Loucy (cell line): ENCODE data around the gene SCAMP4.

ENCODE experiments used
- H2AFZ ChIP-seq: fragments of 200-600 bp; sonication (generic); 2 replicates; pipeline ENCODE4 v1.6.0; 2016; ENCODE audit warnings: antibody characterized with exemption, mild to moderate bottlenecking, low read length, moderate library complexity
- H3F3A ChIP-seq: fragments of 200-600 bp; 2 replicates; pipeline ENCODE4 v1.6.0; 2016; ENCODE audit warnings: antibody characterized with exemption, low read depth, mild to moderate bottlenecking
- H3K27me3 ChIP-seq: fragments of 200-600 bp; sonication (generic); 2 replicates; pipeline ENCODE4 v1.6.1; 2014; ENCODE audit warnings: low read length, mild to moderate bottlenecking; ENCODE audit not compliant: insufficient read depth, poor library complexity, severe bottlenecking
- H3K36me3 ChIP-seq: fragments of 200-600 bp; sonication (generic); 2 replicates; pipeline ENCODE4 v1.6.1; 2016; ENCODE audit warnings: low read length; ENCODE audit not compliant: insufficient read depth
- H3K4me1 ChIP-seq: fragments of 200-600 bp; sonication (generic); 2 replicates; pipeline ENCODE4 v1.5.1; 2014; ENCODE audit warnings: low read length, mild to moderate bottlenecking; ENCODE audit not compliant: insufficient read depth, poor library complexity, severe bottlenecking
- H3K4me2 ChIP-seq: fragments of 200-600 bp; sonication (generic); 2 replicates; pipeline ENCODE4 v1.6.0; 2014; ENCODE audit warnings: antibody characterized with exemption, low read length, low read depth, mild to moderate bottlenecking; ENCODE audit not compliant: poor library complexity, severe bottlenecking
- H3K4me3 ChIP-seq: fragments of 200-600 bp; sonication (generic); 2 replicates; pipeline ENCODE4 v1.5.1; 2014; ENCODE audit warnings: low read length, mild to moderate bottlenecking, mixed read lengths; ENCODE audit not compliant: poor library complexity, severe bottlenecking
- H3K79me2 ChIP-seq: fragments of 200-600 bp; sonication (generic); 2 replicates; pipeline ENCODE4 v1.6.1; 2014; ENCODE audit warnings: low read length; ENCODE audit not compliant: insufficient read depth
- H3K9ac ChIP-seq: fragments of 200-600 bp; sonication (generic); 2 replicates; pipeline ENCODE4 v1.6.0; 2014; ENCODE audit warnings: mild to moderate bottlenecking, low read depth, low read length, moderate library complexity; ENCODE audit not compliant: poor library complexity, severe bottlenecking
- H3K9me2 ChIP-seq: fragments of 200-600 bp; sonication (generic); replicated peaks from 2 replicates; pipeline ENCODE4 v1.6.1; 2016; ENCODE audit warnings: low read depth, low read length, mixed read lengths
- H3K9me3 ChIP-seq: fragments of 200-600 bp; sonication (generic); 2 replicates; pipeline ENCODE4 v1.6.1; 2014; ENCODE audit warnings: mild to moderate bottlenecking, antibody characterized with exemption, low read length, low read depth; ENCODE audit not compliant: insufficient read depth
- H4K20me1 ChIP-seq: fragments of 200-600 bp; sonication (generic); 2 replicates; pipeline ENCODE4 v1.6.0; 2014; ENCODE audit warnings: antibody characterized with exemption, low read length, mild to moderate bottlenecking; ENCODE audit not compliant: insufficient read depth, poor library complexity, severe bottlenecking
- EZH2phosphoT487 ChIP-seq: fragments of 200-600 bp; IDR thresholded peaks from 2 replicates; pipeline ENCODE4 v1.6.1; 2018; ENCODE audit warnings: antibody characterized with exemption, mild to moderate bottlenecking, moderate library complexity, borderline replicate concordance
- TF ChIP-seq, protein P1 (sequence below): fragments of 200-600 bp; sonication (generic); conservative IDR thresholded peaks from 2 replicates; pipeline ENCODE4 v1.5.1; 2014; ENCODE audit warnings: mild to moderate bottlenecking, antibody characterized with exemption, low read length

The SCAMP4 gene

DNA sequence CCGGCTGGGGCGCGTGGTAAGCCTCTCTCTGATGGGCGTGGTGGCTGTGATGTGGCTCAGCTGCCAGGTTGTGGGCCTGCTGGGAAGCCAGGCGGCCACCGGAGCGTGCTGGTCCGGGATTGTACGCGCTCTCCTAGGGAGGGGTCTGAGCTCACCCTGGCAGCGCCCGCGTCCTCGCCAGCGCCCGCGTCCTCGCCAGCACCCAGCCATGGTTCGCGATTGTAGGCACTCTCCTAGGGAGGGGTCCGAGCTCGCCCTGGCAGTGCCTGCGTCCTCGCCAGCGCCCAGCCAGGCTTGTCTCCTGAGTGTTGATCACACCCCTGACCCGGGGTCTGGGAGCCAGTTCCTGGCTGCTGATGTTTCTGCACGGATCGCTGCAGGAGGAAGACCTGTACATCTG, 13.8 kb downstream of the SCAMP4 start:
- no peaks in the 10 kb centered on the region for H3K4me1 ChIP-seq
- H3K9ac ChIP-seq: no peak overlapping the region
- H3K4me2 ChIP-seq: no peak overlapping the region
- H3K36me3 ChIP-seq: peaks cover 4% of the 10 kb centered on the region; the same call in 1 of the 2 replicates
- H4K20me1 ChIP-seq: no peaks in the 10 kb centered on the region
- H3K27me3 ChIP-seq: no peaks in the 10 kb centered on the region
- no peak overlapping the region for H3K4me3 ChIP-seq
- no peaks in the 10 kb centered on the region for H3K9me3 ChIP-seq
- H2AFZ ChIP-seq: no peak overlapping the region
- no peaks in the 10 kb centered on the region for H3F3A ChIP-seq
- no peaks in the 10 kb centered on the region for H3K9me2 ChIP-seq
- TF ChIP-seq EZH2phosphoT487: no peak
- TF ChIP-seq, protein P1, sequence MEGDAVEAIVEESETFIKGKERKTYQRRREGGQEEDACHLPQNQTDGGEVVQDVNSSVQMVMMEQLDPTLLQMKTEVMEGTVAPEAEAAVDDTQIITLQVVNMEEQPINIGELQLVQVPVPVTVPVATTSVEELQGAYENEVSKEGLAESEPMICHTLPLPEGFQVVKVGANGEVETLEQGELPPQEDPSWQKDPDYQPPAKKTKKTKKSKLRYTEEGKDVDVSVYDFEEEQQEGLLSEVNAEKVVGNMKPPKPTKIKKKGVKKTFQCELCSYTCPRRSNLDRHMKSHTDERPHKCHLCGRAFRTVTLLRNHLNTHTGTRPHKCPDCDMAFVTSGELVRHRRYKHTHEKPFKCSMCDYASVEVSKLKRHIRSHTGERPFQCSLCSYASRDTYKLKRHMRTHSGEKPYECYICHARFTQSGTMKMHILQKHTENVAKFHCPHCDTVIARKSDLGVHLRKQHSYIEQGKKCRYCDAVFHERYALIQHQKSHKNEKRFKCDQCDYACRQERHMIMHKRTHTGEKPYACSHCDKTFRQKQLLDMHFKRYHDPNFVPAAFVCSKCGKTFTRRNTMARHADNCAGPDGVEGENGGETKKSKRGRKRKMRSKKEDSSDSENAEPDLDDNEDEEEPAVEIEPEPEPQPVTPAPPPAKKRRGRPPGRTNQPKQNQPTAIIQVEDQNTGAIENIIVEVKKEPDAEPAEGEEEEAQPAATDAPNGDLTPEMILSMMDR: no peak
- no peaks in the 10 kb centered on the region for H3K79me2 ChIP-seq

DNA sequence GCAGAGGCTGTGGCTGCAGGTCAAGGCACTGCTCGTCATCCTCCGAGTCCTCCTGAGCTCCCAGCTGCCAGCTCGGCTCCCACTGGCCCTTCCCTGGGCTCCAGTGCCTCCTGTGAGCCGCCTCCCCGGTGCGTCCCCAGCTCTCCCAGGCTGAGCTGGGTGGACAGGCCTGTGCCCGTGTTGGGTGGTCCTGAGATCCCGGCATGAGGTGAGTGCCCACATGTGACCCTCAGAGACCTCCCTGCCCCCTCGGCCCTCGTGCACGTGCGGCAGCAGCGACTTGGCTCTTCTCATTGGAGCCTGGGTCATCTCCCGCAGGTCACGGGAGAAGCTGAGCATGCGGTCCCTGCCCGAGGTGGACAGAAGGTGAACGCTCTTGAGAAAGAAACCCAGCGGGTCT, 15.4 kb downstream of the SCAMP4 start:
- Histone ChIP-seq H4K20me1 (no peaks in the 10 kb centered on the region), H3K36me3 (peaks cover 4% of the 10 kb centered on the region; the same call in 1 of the 2 replicates)

DNA sequence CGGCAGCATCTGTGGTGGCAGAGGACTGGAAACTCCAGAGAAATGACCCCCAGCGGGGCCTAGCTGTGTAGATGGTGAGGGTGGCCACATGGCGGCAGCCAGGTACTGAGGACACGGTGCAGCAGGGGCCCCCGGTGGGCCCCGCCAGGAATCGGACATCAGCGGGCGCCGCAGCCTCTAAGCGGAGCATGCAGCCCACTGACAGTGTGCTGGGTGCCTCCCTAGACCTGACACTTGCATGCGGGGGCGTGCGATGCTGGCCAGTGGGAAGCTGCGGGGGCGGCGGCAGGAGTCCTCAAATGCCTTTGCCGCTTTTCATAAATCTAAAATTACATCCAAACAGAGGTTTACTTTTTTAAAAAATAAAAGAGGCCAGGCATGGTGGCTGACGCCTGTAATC, 16.1 kb downstream of the SCAMP4 start:
- no peaks in the 10 kb centered on the region for H3F3A ChIP-seq
- H3K9me2 ChIP-seq: no peaks in the 10 kb centered on the region
- TF ChIP-seq, protein P1: no peak
- no peak for TF ChIP-seq EZH2phosphoT487
- no peaks in the 10 kb centered on the region for H4K20me1 ChIP-seq
- H3K36me3 ChIP-seq: peaks cover 4% of the 10 kb centered on the region; the same call in 1 of the 2 replicates
- H3K9ac ChIP-seq: no peak overlapping the region
- no peaks in the 10 kb centered on the region for H3K9me3 ChIP-seq
- H3K4me1 ChIP-seq: no peaks in the 10 kb centered on the region
- no peak overlapping the region for H2AFZ ChIP-seq
- no peak overlapping the region for H3K4me2 ChIP-seq
- H3K27me3 ChIP-seq: no peaks in the 10 kb centered on the region
- H3K79me2 ChIP-seq: no peaks in the 10 kb centered on the region
- no peak overlapping the region for H3K4me3 ChIP-seq

More for the DNA sequence above, 15.4 kb downstream of the SCAMP4 start:
- no peak overlapping the region for H3K4me2 ChIP-seq
- H2AFZ ChIP-seq: no peak overlapping the region
- no peaks in the 10 kb centered on the region for H3K9me3 ChIP-seq
- no peaks in the 10 kb centered on the region for H3K9me2 ChIP-seq
- TF ChIP-seq, protein P1: no peak
- TF ChIP-seq EZH2phosphoT487: no peak
- H3K27me3 ChIP-seq: no peaks in the 10 kb centered on the region
- H3K4me1 ChIP-seq: no peaks in the 10 kb centered on the region
- H3F3A ChIP-seq: no peaks in the 10 kb centered on the region
- no peak overlapping the region for H3K9ac ChIP-seq
- no peak overlapping the region for H3K4me3 ChIP-seq
- no peaks in the 10 kb centered on the region for H3K79me2 ChIP-seq
